Prostate gland (tissue), 2 donors: ENCODE measurements around the gene SGPP1. TPM values are rescaled to one million over a fixed set of nuclear protein-coding genes. Genes with fewer than 3 reads are reported as not detected.

Experiments used
- DNase-seq: peaks from one replicate; pipeline ENCODE4 v3.0.0-alpha.2; 2019; ENCODE audit warnings: low spot score
- H3K27ac ChIP-seq, 2 donors: fragments of 200-600 bp; sonication (generic); 2 replicates each; pipeline ENCODE4 v1.5.1; 2017 to 2019
- H3K27me3 ChIP-seq: fragments of 200-600 bp; sonication (generic); replicated peaks from 2 replicates; pipeline ENCODE4 v1.5.1; 2019; ENCODE audit not compliant: insufficient read depth
- H3K36me3 ChIP-seq, 2 donors: fragments of 200-600 bp; sonication (generic); 1 replicate in 1 of 2; 2 replicates in 1 of 2; pipeline versions ENCODE4 v1.5.1 to v1.8.1; 2017 to 2019
- H3K4me1 ChIP-seq: fragments of 200-600 bp; sonication (generic); replicated peaks from 2 replicates; pipeline ENCODE4 v1.5.1; 2019
- H3K4me3 ChIP-seq, 2 donors: fragments of 200-600 bp; sonication (generic); 2 replicates each; pipeline ENCODE4 v1.5.1; 2017 to 2019
- H3K9me3 ChIP-seq: fragments of 200-600 bp; sonication (generic); 2 replicates; pipeline ENCODE4 v1.5.1; 2017
- CTCF ChIP-seq, 4 experiments: fragments of 200-600 bp in 2 of 4; fragments of 450-650 bp in 2 of 4; sonication (generic) in 2 of 4; IDR thresholded peaks; 1 replicate in 3 of 4; 2 replicates in 1 of 4; pipeline ENCODE4 v1.5.1; 2016 to 2019; ENCODE audit warnings: antibody characterized with exemption in 4 of 4, mild to moderate bottlenecking in 2 of 4, moderate library complexity in 2 of 4
- POLR2A ChIP-seq: fragments of 450-650 bp; IDR thresholded peaks from one replicate; pipeline ENCODE4 v1.6.1; 2016; ENCODE audit warnings: antibody characterized with exemption, mild to moderate bottlenecking
- POLR2AphosphoS5 ChIP-seq: sonication (generic); formaldehyde crosslinking; IDR thresholded peaks from one replicate; pipeline ENCODE4 v1.6.1; 2017; ENCODE audit warnings: antibody characterized with exemption
- WGBS: methylation state at CpG from one replicate; pipeline ENCODE4 v1.1.5; 2018; 5-methylcytosine and 5-hydroxymethylcytosine counted together
- intact Hi-C: fragments of 100-400 bp; cut with DNase I; formaldehyde crosslinking; loops from one replicate; pipeline ENCODE4 v1.14.2; 2022
- total RNA-seq, 2 donors: library from RNA; depleted of rRNA; stranded (reverse); fragments of >200 nt; gene quantifications; one replicate each; pipeline ENCODE4 v1.1.0, GENCODE V29; 2016

The SGPP1 gene
- total RNA-seq, 2 donors from 2014 or later, result 19.7 to 37.5 TPM

GRCh38 chr14:63673886-63674497 lies 53.9 kb downstream of the SGPP1 start:
- H3K4me3 ChIP-seq, result no peak overlapping the region
- WGBS, result 81% methylated on average over 7 of the region's 7 CpGs
- DNase-seq, result no peak
- H3K36me3 ChIP-seq, result no peaks in the 10 kb centered on the region
- H3K9me3 ChIP-seq, result no peaks in the 10 kb centered on the region
- no peak for TF ChIP-seq POLR2AphosphoS5
- H3K4me1 ChIP-seq, result peaks cover 12% of the 10 kb centered on the region
- no peak overlapping the region for H3K27ac ChIP-seq
- H3K27me3 ChIP-seq, result no peaks in the 10 kb centered on the region
- intact Hi-C loops, result no loop called here

GRCh38 chr14:63673255-63673654 lies 54.6 kb downstream of the SGPP1 start:
- Histone ChIP-seq H3K4me1 (peaks cover 11% of the 10 kb centered on the region), H3K27me3 (no peaks in the 10 kb centered on the region), H3K4me3 (no peak overlapping the region), H3K9me3 (no peaks in the 10 kb centered on the region), H3K36me3 (no peaks in the 10 kb centered on the region), H3K27ac (no peak overlapping the region)
- intact Hi-C loops, result no loop called here
- 85% methylated on average over 5 of the region's 5 CpGs for WGBS
- TF ChIP-seq POLR2AphosphoS5 (no peak), CTCF (IDR thresholded peaks at IDR 0.05) (no peak), POLR2A (no peak)
- DNase-seq, result no peak

GRCh38 chr14:63672417-63673180 lies 55.3 kb downstream of the SGPP1 start:
- Histone ChIP-seq H3K27ac (no peak overlapping the region), H3K4me3 (no peak overlapping the region), H3K9me3 (no peaks in the 10 kb centered on the region), H3K27me3 (no peaks in the 10 kb centered on the region), H3K4me1 (peaks cover 8% of the 10 kb centered on the region), H3K36me3 (no peaks in the 10 kb centered on the region)
- WGBS, result 45% methylated on average over 7 of the region's 7 CpGs
- intact Hi-C loops, result no loop called here
- TF ChIP-seq POLR2AphosphoS5 (no peak), POLR2A (no peak), CTCF (IDR thresholded peaks at IDR 0.05) (no peak)
- no peak for DNase-seq

GRCh38 chr14:63671987-63672386 lies 55.9 kb downstream of the SGPP1 start:
- 79% methylated on average over 3 of the region's 3 CpGs for WGBS

GRCh38 chr14:63670692-63671091 lies 57.2 kb downstream of the SGPP1 start:
- no peak overlapping the region for H3K4me3 ChIP-seq
- H3K36me3 ChIP-seq, result no peaks in the 10 kb centered on the region
- intact Hi-C loops, result no loop called here
- DNase-seq, result no peak
- no peak overlapping the region for H3K27ac ChIP-seq
- TF ChIP-seq POLR2AphosphoS5 (no peak), CTCF (IDR thresholded peaks at IDR 0.05) (no peak), POLR2A (no peak)
- no peaks in the 10 kb centered on the region for H3K4me1 ChIP-seq
- no peaks in the 10 kb centered on the region for H3K9me3 ChIP-seq
- no peaks in the 10 kb centered on the region for H3K27me3 ChIP-seq

More at GRCh38 chr14:63671987-63672386, 55.9 kb downstream of the SGPP1 start:
- no peaks in the 10 kb centered on the region for H3K27me3 ChIP-seq
- no peak for DNase-seq
- no peaks in the 10 kb centered on the region for H3K9me3 ChIP-seq
- no peak overlapping the region for H3K27ac ChIP-seq
- TF ChIP-seq POLR2AphosphoS5, result no peak
- no peak for TF ChIP-seq POLR2A
- TF ChIP-seq CTCF (IDR thresholded peaks at IDR 0.05), result no peak
- peaks cover 2% of the 10 kb centered on the region for H3K4me1 ChIP-seq
- intact Hi-C loops, result no loop called here
- no peak overlapping the region for H3K4me3 ChIP-seq
- no peaks in the 10 kb centered on the region for H3K36me3 ChIP-seq
